ENCODE data around the gene BPIFB2.

BPIFB2 gene

DNA sequence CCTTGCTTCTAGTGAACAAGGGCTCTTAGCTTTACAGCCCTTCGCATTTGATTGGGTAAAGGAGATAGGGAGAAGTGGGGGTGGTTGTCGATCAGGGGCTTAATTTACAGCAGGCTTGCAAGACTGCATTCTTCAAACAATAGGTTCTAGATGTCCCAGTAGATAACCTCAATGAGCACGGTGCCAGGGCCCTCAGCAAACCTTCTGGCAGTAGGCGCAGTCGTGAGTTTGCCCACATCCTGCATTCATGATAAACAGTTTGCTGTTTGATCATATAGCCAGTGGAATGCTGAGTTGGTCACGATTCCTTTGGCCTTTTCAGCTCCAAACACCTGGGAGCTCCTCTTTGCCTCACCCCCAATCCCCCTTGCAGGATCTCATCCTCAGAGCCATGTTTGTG lies 30.8 kb upstream of the BPIFB2 start:
- no peak for TF ChIP-seq TAF1 (IDR thresholded peaks at IDR 0.05; ENCODE audit: low read depth, low read length)
- no peak for TF ChIP-seq PAX5 (IDR thresholded peaks at IDR 0.05; ENCODE audit: insufficient read depth, low read length, severe bottlenecking)
- TF ChIP-seq POU2F2 (IDR thresholded peaks at IDR 0.05; ENCODE audit: low read depth, low read length), result no peak
- no peak for TF ChIP-seq POLR2AphosphoS5 (IDR thresholded peaks at IDR 0.05; ENCODE audit: low read depth, low read length)
- no peak for TF ChIP-seq POLR2A (IDR thresholded peaks at IDR 0.05; ENCODE audit: low read depth, low read length)
- no peak for TF ChIP-seq SPI1 (IDR thresholded peaks at IDR 0.05; ENCODE audit: low read depth, low read length)
- FAIRE-seq (no peak), DNase-seq (ENCODE audit: insufficient read length, low spot score) (no peak)

- DNase-seq (ENCODE audit: insufficient read length, low spot score), result no peak
- FAIRE-seq, result no peak
- TF ChIP-seq POU2F2 (IDR thresholded peaks at IDR 0.05; ENCODE audit: low read depth, low read length), result no peak
- no peak for TF ChIP-seq POLR2AphosphoS5 (IDR thresholded peaks at IDR 0.05; ENCODE audit: low read depth, low read length)
- TF ChIP-seq SPI1 (IDR thresholded peaks at IDR 0.05; ENCODE audit: low read depth, low read length), result no peak
- no peak for TF ChIP-seq POLR2A (IDR thresholded peaks at IDR 0.05; ENCODE audit: low read depth, low read length)
- TF ChIP-seq TAF1 (IDR thresholded peaks at IDR 0.05; ENCODE audit: low read depth, low read length), result no peak
- TF ChIP-seq PAX5 (IDR thresholded peaks at IDR 0.05; ENCODE audit: insufficient read depth, low read length, severe bottlenecking), result no peak
Observed at GRCh38 chr20:32977281-32978008, 30.1 kb upstream of the BPIFB2 start.

DNA sequence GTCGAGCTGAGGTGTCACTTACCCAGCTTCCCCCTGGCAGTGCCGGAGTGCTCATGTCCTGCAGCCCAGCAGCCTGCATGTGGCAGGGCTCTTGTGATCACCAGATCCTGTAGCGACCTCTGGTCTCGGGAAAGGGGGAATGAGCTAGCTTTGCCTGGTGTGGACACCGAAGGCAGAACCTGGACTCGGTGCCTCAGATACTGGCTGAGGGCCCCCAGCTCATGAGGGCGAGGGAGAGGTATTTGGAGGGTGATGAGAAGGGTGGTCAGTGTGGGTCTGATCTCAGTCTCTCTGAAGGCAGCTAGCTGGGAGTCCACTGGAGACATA lies 29.5 kb upstream of the BPIFB2 start:
- DNase-seq (ENCODE audit: insufficient read length, low spot score), result no peak
- no peak for TF ChIP-seq PAX5 (IDR thresholded peaks at IDR 0.05; ENCODE audit: insufficient read depth, low read length, severe bottlenecking)
- TF ChIP-seq POU2F2 (IDR thresholded peaks at IDR 0.05; ENCODE audit: low read depth, low read length), result no peak
- no peak for TF ChIP-seq SPI1 (IDR thresholded peaks at IDR 0.05; ENCODE audit: low read depth, low read length)
- no peak for TF ChIP-seq POLR2A (IDR thresholded peaks at IDR 0.05; ENCODE audit: low read depth, low read length)
- no peak for TF ChIP-seq POLR2AphosphoS5 (IDR thresholded peaks at IDR 0.05; ENCODE audit: low read depth, low read length)
- TF ChIP-seq TAF1 (IDR thresholded peaks at IDR 0.05; ENCODE audit: low read depth, low read length), result no peak
- FAIRE-seq, result no peak

- FAIRE-seq (no peak), DNase-seq (ENCODE audit: insufficient read length, low spot score) (no peak)
- TF ChIP-seq POU2F2 (IDR thresholded peaks at IDR 0.05; ENCODE audit: low read depth, low read length) (no peak), TAF1 (IDR thresholded peaks at IDR 0.05; ENCODE audit: low read depth, low read length) (no peak), POLR2A (IDR thresholded peaks at IDR 0.05; ENCODE audit: low read depth, low read length) (no peak), SPI1 (IDR thresholded peaks at IDR 0.05; ENCODE audit: low read depth, low read length) (no peak), PAX5 (IDR thresholded peaks at IDR 0.05; ENCODE audit: insufficient read depth, low read length, severe bottlenecking) (no peak), POLR2AphosphoS5 (IDR thresholded peaks at IDR 0.05; ENCODE audit: low read depth, low read length) (no peak)
Observed at GRCh38 chr20:32979201-32979998, 28.1 kb upstream of the BPIFB2 start.

- TF ChIP-seq POU2F2 (IDR thresholded peaks at IDR 0.05; ENCODE audit: low read depth, low read length), result no peak
- TF ChIP-seq PAX5 (IDR thresholded peaks at IDR 0.05; ENCODE audit: insufficient read depth, low read length, severe bottlenecking), result no peak
- no peak for TF ChIP-seq SPI1 (IDR thresholded peaks at IDR 0.05; ENCODE audit: low read depth, low read length)
- TF ChIP-seq POLR2AphosphoS5 (IDR thresholded peaks at IDR 0.05; ENCODE audit: low read depth, low read length), result no peak
- no peak for TF ChIP-seq TAF1 (IDR thresholded peaks at IDR 0.05; ENCODE audit: low read depth, low read length)
- TF ChIP-seq POLR2A (IDR thresholded peaks at IDR 0.05; ENCODE audit: low read depth, low read length), result no peak
- FAIRE-seq (no peak), DNase-seq (ENCODE audit: insufficient read length, low spot score) (no peak)
Observed at GRCh38 chr20:32980131-32980941, 27.2 kb upstream of the BPIFB2 start.

DNA sequence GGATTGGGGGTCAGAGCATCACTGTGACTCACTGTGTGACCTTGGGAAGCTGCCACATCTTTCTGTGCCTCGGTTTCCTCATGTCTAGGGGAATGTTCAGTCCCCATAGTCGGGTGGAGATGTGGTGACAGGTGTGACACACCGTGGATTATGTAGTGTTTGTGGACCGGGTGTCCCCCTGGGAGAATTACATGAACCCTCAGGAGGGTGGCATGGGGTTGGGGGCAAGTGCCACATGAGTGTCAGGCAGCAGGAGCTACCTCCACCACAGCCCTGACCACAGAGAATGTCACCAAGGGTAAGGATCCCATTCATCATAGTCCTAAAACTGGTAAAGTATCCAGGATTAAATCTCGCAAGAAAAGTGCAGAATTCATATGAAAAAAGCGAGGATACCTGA lies 26.5 kb upstream of the BPIFB2 start:
- FAIRE-seq, result no peak
- TF ChIP-seq PAX5 (IDR thresholded peaks at IDR 0.05; ENCODE audit: insufficient read depth, low read length, severe bottlenecking), result no peak
- TF ChIP-seq POLR2A (IDR thresholded peaks at IDR 0.05; ENCODE audit: low read depth, low read length), result no peak
- no peak for TF ChIP-seq SPI1 (IDR thresholded peaks at IDR 0.05; ENCODE audit: low read depth, low read length)
- TF ChIP-seq TAF1 (IDR thresholded peaks at IDR 0.05; ENCODE audit: low read depth, low read length), result no peak
- no peak for TF ChIP-seq POU2F2 (IDR thresholded peaks at IDR 0.05; ENCODE audit: low read depth, low read length)
- no peak for TF ChIP-seq POLR2AphosphoS5 (IDR thresholded peaks at IDR 0.05; ENCODE audit: low read depth, low read length)

DNA sequence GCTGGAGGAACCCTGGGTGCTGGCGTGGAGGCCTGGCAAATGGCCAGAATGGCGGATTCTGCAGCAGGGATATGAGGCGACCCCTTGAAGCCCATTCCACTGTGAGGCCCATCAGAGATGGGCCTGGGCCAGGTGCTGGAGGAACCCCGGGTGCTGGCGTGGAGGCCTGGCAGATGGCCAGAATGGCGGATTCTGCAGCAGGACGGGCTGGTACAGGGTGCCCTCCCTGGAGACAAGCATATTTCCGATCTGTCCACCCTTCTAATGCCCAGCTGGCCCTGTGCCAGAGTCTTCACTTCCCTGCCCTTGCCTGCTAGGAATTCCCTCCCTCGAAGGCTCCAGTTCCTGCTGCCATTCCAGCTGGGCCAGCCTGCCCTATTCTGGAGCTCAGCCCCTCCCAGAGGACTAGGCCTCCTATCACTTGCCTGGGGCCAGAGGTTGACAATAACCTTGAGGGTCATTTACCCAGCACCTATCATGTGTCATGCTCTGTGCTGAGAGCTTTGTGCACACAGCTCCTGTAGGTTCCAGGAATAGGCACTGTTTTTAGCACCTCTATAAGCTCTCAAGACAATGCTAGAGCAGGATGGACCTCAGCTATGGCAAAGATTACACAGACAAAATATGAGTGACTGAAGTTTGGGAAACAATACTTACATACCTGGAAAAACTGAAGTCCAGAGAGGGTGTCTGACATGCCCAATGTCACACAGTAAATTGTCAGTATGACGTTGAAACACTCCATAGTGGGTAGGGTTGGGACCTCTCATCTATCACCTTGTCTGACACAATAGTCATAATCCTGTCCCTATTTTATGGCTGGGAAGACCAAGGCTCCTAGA lies 24.7 kb upstream of the BPIFB2 start:
- no peak for TF ChIP-seq TAF1 (IDR thresholded peaks at IDR 0.05; ENCODE audit: low read depth, low read length)
- TF ChIP-seq POU2F2 (IDR thresholded peaks at IDR 0.05; ENCODE audit: low read depth, low read length), result no peak
- no peak for TF ChIP-seq PAX5 (IDR thresholded peaks at IDR 0.05; ENCODE audit: insufficient read depth, low read length, severe bottlenecking)
- no peak for TF ChIP-seq POLR2AphosphoS5 (IDR thresholded peaks at IDR 0.05; ENCODE audit: low read depth, low read length)
- no peak for TF ChIP-seq SPI1 (IDR thresholded peaks at IDR 0.05; ENCODE audit: low read depth, low read length)
- no peak for TF ChIP-seq POLR2A (IDR thresholded peaks at IDR 0.05; ENCODE audit: low read depth, low read length)
- DNase-seq (ENCODE audit: insufficient read length, low spot score), result no peak
- no peak for FAIRE-seq

More for the DNA sequence above, 26.5 kb upstream of the BPIFB2 start:
- DNase-seq (ENCODE audit: insufficient read length, low spot score), result no peak

GRCh38 chr20:32983459-32984112 lies 23.9 kb upstream of the BPIFB2 start:
- FAIRE-seq (no peak), DNase-seq (ENCODE audit: insufficient read length, low spot score) (no peak)
- TF ChIP-seq SPI1 (IDR thresholded peaks at IDR 0.05; ENCODE audit: low read depth, low read length), result no peak
- TF ChIP-seq POLR2AphosphoS5 (IDR thresholded peaks at IDR 0.05; ENCODE audit: low read depth, low read length), result no peak
- TF ChIP-seq POLR2A (IDR thresholded peaks at IDR 0.05; ENCODE audit: low read depth, low read length), result no peak
- no peak for TF ChIP-seq PAX5 (IDR thresholded peaks at IDR 0.05; ENCODE audit: insufficient read depth, low read length, severe bottlenecking)
- TF ChIP-seq TAF1 (IDR thresholded peaks at IDR 0.05; ENCODE audit: low read depth, low read length), result no peak
- TF ChIP-seq POU2F2 (IDR thresholded peaks at IDR 0.05; ENCODE audit: low read depth, low read length), result no peak
